ENCODE measurements around the gene FOXL3. TPM values are rescaled to one million over a fixed set of nuclear protein-coding genes. Genes with fewer than 3 reads are reported as not detected.

Gene FOXL3
- total RNA-seq, 1 experiment from 2014 or later: not detected

- in situ Hi-C loops (cut with HindIII; ENCODE audit: low pct_unique_long_range_greater_than_20kb, low sequenced_read_pairs): no loop called here
- DNase-seq (ENCODE audit: low read depth): no peak
These were observed 21.2 kb downstream of the FOXL3 start for GRCh38 chr7:311131-311680.

- in situ Hi-C loops (cut with HindIII; ENCODE audit: low pct_unique_long_range_greater_than_20kb, low sequenced_read_pairs): no loop called here
These were observed 21.8 kb downstream of the FOXL3 start for GRCh38 chr7:311796-312195.

GRCh38 chr7:312424-312823 lies 22.5 kb downstream of the FOXL3 start:
- in situ Hi-C loops (cut with HindIII; ENCODE audit: low pct_unique_long_range_greater_than_20kb, low sequenced_read_pairs): no loop called here
- DNase-seq (ENCODE audit: low read depth): no peak

More at GRCh38 chr7:311796-312195, 21.8 kb downstream of the FOXL3 start:
- DNase-seq (ENCODE audit: low read depth): no peak

- in situ Hi-C loops (cut with HindIII; ENCODE audit: low pct_unique_long_range_greater_than_20kb, low sequenced_read_pairs): no loop called here
- DNase-seq (ENCODE audit: low read depth): no peak
These were observed 24.9 kb downstream of the FOXL3 start for GRCh38 chr7:314853-315252.

- in situ Hi-C loops (cut with HindIII; ENCODE audit: low pct_unique_long_range_greater_than_20kb, low sequenced_read_pairs): no loop called here
- DNase-seq (ENCODE audit: low read depth): no peak
These were observed 25.7 kb downstream of the FOXL3 start for GRCh38 chr7:315516-316265.

GRCh38 chr7:317643-318405 lies 27.9 kb downstream of the FOXL3 start:
- in situ Hi-C loops (cut with HindIII; ENCODE audit: low pct_unique_long_range_greater_than_20kb, low sequenced_read_pairs): no loop called here
- DNase-seq (ENCODE audit: low read depth): no peak

GRCh38 chr7:318476-318875 lies 28.5 kb downstream of the FOXL3 start:
- no peak for DNase-seq (ENCODE audit: low read depth)
- in situ Hi-C loops (cut with HindIII; ENCODE audit: low pct_unique_long_range_greater_than_20kb, low sequenced_read_pairs): no loop called here

- DNase-seq (ENCODE audit: low read depth): no peak
- in situ Hi-C loops (cut with HindIII; ENCODE audit: low pct_unique_long_range_greater_than_20kb, low sequenced_read_pairs): no loop called here
These were observed 29.1 kb downstream of the FOXL3 start for GRCh38 chr7:318878-319661.

- DNase-seq (ENCODE audit: low read depth): no peak
- in situ Hi-C loops (cut with HindIII; ENCODE audit: low pct_unique_long_range_greater_than_20kb, low sequenced_read_pairs): no loop called here
These were observed 30.3 kb downstream of the FOXL3 start for GRCh38 chr7:320297-320696.

- in situ Hi-C loops (cut with HindIII; ENCODE audit: low pct_unique_long_range_greater_than_20kb, low sequenced_read_pairs): no loop called here
These were observed 32.2 kb downstream of the FOXL3 start for GRCh38 chr7:322111-322671.

GRCh38 chr7:322708-323111 lies 32.7 kb downstream of the FOXL3 start:
- in situ Hi-C loops (cut with HindIII; ENCODE audit: low pct_unique_long_range_greater_than_20kb, low sequenced_read_pairs): no loop called here
- DNase-seq (ENCODE audit: low read depth): no peak

More at GRCh38 chr7:322111-322671, 32.2 kb downstream of the FOXL3 start:
- DNase-seq (ENCODE audit: low read depth): peak; percentile 47

GRCh38 chr7:323410-323809 lies 33.4 kb downstream of the FOXL3 start:
- in situ Hi-C loops (cut with HindIII; ENCODE audit: low pct_unique_long_range_greater_than_20kb, low sequenced_read_pairs): no loop called here

GRCh38 chr7:324011-324410 lies 34.0 kb downstream of the FOXL3 start:
- in situ Hi-C loops (cut with HindIII; ENCODE audit: low pct_unique_long_range_greater_than_20kb, low sequenced_read_pairs): no loop called here
- DNase-seq (ENCODE audit: low read depth): no peak

More at GRCh38 chr7:323410-323809, 33.4 kb downstream of the FOXL3 start:
- no peak for DNase-seq (ENCODE audit: low read depth)

GRCh38 chr7:325051-325798 lies 35.3 kb downstream of the FOXL3 start:
- no peak for DNase-seq (ENCODE audit: low read depth)
- in situ Hi-C loops (cut with HindIII; ENCODE audit: low pct_unique_long_range_greater_than_20kb, low sequenced_read_pairs): no loop called here

GRCh38 chr7:325811-326210 lies 35.8 kb downstream of the FOXL3 start:
- DNase-seq (ENCODE audit: low read depth): no peak
- in situ Hi-C loops (cut with HindIII; ENCODE audit: low pct_unique_long_range_greater_than_20kb, low sequenced_read_pairs): no loop called here

GRCh38 chr7:326273-326672 lies 36.3 kb downstream of the FOXL3 start:
- DNase-seq (ENCODE audit: low read depth): no peak
- in situ Hi-C loops (cut with HindIII; ENCODE audit: low pct_unique_long_range_greater_than_20kb, low sequenced_read_pairs): no loop called here

- in situ Hi-C loops (cut with HindIII; ENCODE audit: low pct_unique_long_range_greater_than_20kb, low sequenced_read_pairs): no loop called here
- peak; percentile 88 for DNase-seq (ENCODE audit: low read depth)
These were observed 36.9 kb downstream of the FOXL3 start for GRCh38 chr7:326809-327232.
